SK-N-MC (cell line): Measurements from ENCODE around the gene SIDT2.

ENCODE experiments used
- EZH2 ChIP-seq: fragments of 200-600 bp; sonication (generic); IDR thresholded peaks from one replicate; pipeline ENCODE4 v1.6.1; 2017; ENCODE audit warnings: antibody characterized with exemption
- POLR2AphosphoS5 ChIP-seq: IDR thresholded peaks from 2 replicates; pipeline ENCODE4 v1.6.1; 2012; ENCODE audit warnings: mild to moderate bottlenecking, low read depth, low read length, borderline replicate concordance

- TF ChIP-seq POLR2AphosphoS5 = no peak
- no peak for TF ChIP-seq EZH2
These were observed 33.8 kb upstream of the SIDT2 start for GRCh38 chr11:117144477-117145392.
